Liver (tissue), 9 donors: ENCODE results near the gene SCG3. TPM values are rescaled to one million over a fixed set of nuclear protein-coding genes. Genes with fewer than 3 reads are reported as not detected.

Source experiments
- DNase-seq: peaks from one replicate; pipeline ENCODE4 v3.0.0-alpha.2; 2017; ENCODE audit warnings: low spot score
- H3K27ac ChIP-seq, 2 donors: one replicate each; pipeline ENCODE4 v1.7.0; 2013; ENCODE audit warnings: inconsistent platforms in 2 of 2, low read length in 2 of 2, control low read depth in 1 of 2, low read depth in 1 of 2, mild to moderate bottlenecking in 1 of 2
- H3K27me3 ChIP-seq, 4 donors: one replicate each; pipeline versions ENCODE4 v1.6.1 to v1.7.0; 2013; ENCODE audit warnings: low read length in 3 of 4, inconsistent platforms in 1 of 4, mild to moderate bottlenecking in 1 of 4, moderate library complexity in 1 of 4; ENCODE audit not compliant: control insufficient read depth in 4 of 4, insufficient read depth in 4 of 4
- H3K36me3 ChIP-seq, 4 donors: one replicate each; pipeline versions ENCODE4 v1.6.1 to v1.7.0; 2013; ENCODE audit warnings: low read length in 3 of 4, mild to moderate bottlenecking in 3 of 4, low read depth in 1 of 4, moderate library complexity in 1 of 4; ENCODE audit not compliant: control insufficient read depth in 4 of 4, insufficient read depth in 3 of 4
- H3K4me1 ChIP-seq, 4 donors: one replicate each; pipeline versions ENCODE4 v1.6.1 to v1.7.0; 2013; ENCODE audit warnings: low read length in 3 of 4, mild to moderate bottlenecking in 3 of 4, moderate library complexity in 1 of 4; ENCODE audit not compliant: control insufficient read depth in 4 of 4, insufficient read depth in 4 of 4
- H3K4me3 ChIP-seq, 3 donors: one replicate each; pipeline versions ENCODE4 v1.6.1 to v1.7.0; 2013; ENCODE audit warnings: low read length in 3 of 3, control low read depth in 1 of 3, low read depth in 1 of 3, mild to moderate bottlenecking in 1 of 3
- H3K9ac ChIP-seq, 2 donors: one replicate each; pipeline ENCODE4 v1.7.0; 2013; ENCODE audit warnings: low read length in 2 of 2, mild to moderate bottlenecking in 2 of 2, moderate library complexity in 2 of 2, control low read depth in 1 of 2, low read depth in 1 of 2
- H3K9me3 ChIP-seq, 4 donors: one replicate each; pipeline versions ENCODE4 v1.6.1 to v1.7.0; 2013; ENCODE audit warnings: low read length in 3 of 4; ENCODE audit not compliant: control insufficient read depth in 4 of 4
- FOXA1 ChIP-seq: IDR thresholded peaks from 2 replicates; pipeline ENCODE4 v1.6.1; 2016; ENCODE audit warnings: antibody characterized with exemption
- FOXA2 ChIP-seq: IDR thresholded peaks from 2 replicates; pipeline ENCODE4 v1.6.1; 2016; ENCODE audit warnings: antibody characterized with exemption
- NR2F2 ChIP-seq: IDR thresholded peaks from 2 replicates; pipeline ENCODE4 v1.6.1; 2016; ENCODE audit warnings: antibody characterized with exemption
- YY1 ChIP-seq: IDR thresholded peaks from 2 replicates; pipeline ENCODE4 v1.6.1; 2016; ENCODE audit warnings: antibody characterized with exemption, mild to moderate bottlenecking
- whole genome bisulfite sequencing: extraction: QIAGEN DNeasy Blood & Tissue Kit; methylation state at CpG from one replicate; pipeline ENCODE4 v1.1.7; 2013; 5-methylcytosine and 5-hydroxymethylcytosine counted together
- polyA plus RNA-seq, 2 donors: library from polyadenylated mRNA; stranded (reverse) in 1 of 2; unstranded in 1 of 2; fragments of 200-250 nt in 1 of 2; fragments of >200 nt in 1 of 2; fragmentation: Nextera tagmentation in 1 of 2; extraction: Ambion mirVana in 1 of 2; gene quantifications; one replicate each; pipeline versions ENCODE4 v1.2.1 to v1.2.3, GENCODE V29; 2013 to 2015
- total RNA-seq, 2 donors: library from RNA; depleted of rRNA; stranded (reverse); fragments of >200 nt; gene quantifications; one replicate each; pipeline ENCODE4 v1.2.3, GENCODE V29; 2014
- TF ChIP-seq, protein P1 (sequence below): IDR thresholded peaks from 2 replicates; pipeline ENCODE4 v1.6.1; 2016; ENCODE audit warnings: antibody characterized with exemption, mild to moderate bottlenecking
- TF ChIP-seq, protein P2 (sequence below): IDR thresholded peaks from 2 replicates; pipeline ENCODE4 v1.6.1; 2016; ENCODE audit warnings: antibody characterized with exemption
- TF ChIP-seq, protein P3 (sequence below): IDR thresholded peaks from 2 replicates; pipeline ENCODE4 v1.6.1; 2016; ENCODE audit warnings: antibody characterized with exemption
- TF ChIP-seq, protein P4 (sequence below): fragments of 150-350 bp; IDR thresholded peaks from 2 replicates; pipeline ENCODE4 v1.5.1; 2017; ENCODE audit warnings: improper control_type of control experiment, low read depth, low read length; ENCODE audit not compliant: missing input control
- donor health status: healthy.
- donor health status: healthy.
- donor health status: healthy.
- donor health status: healthy.
- donor health status: healthy.

The SCG3 gene
- total RNA-seq (under 1 TPM; under 0.01 to 0.05 TPM), polyA plus RNA-seq (under 1 TPM in 1 of 2 donors, not detected in 1; 0.01 TPM)

DNA sequence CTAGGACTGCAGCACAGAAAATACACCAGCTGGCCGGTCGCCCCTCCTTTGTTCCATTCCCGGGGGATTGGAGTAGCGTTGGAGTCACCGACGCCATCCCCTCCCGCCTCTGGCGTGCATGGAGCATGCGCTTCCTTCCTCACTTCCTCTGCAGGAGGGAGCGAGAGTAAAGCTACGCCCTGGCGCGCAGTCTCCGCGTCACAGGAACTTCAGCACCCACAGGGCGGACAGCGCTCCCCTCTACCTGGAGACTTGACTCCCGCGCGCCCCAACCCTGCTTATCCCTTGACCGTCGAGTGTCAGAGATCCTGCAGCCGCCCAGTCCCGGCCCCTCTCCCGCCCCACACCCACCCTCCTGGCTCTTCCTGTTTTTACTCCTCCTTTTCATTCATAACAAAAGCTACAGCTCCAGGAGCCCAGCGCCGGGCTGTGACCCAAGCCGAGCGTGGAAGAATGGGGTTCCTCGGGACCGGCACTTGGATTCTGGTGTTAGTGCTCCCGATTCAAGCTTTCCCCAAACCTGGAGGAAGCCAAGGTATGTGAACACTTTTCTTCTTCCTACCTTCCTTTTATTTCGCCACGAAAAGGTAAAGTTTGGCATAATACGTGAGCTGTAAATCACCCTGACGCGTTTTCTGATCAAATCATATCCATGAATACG lies at the start of gene SCG3:
TSS of gene SCG3 (plus strand) at position 201 of the 661 bp plus-strand sequence. CDS start at position 454, 253 bp downstream.
- peaks cover 0 to 6% (median 3%) of the 10 kb centered on the region in 4 donors for H3K27me3 ChIP-seq
- TF ChIP-seq, protein P1, sequence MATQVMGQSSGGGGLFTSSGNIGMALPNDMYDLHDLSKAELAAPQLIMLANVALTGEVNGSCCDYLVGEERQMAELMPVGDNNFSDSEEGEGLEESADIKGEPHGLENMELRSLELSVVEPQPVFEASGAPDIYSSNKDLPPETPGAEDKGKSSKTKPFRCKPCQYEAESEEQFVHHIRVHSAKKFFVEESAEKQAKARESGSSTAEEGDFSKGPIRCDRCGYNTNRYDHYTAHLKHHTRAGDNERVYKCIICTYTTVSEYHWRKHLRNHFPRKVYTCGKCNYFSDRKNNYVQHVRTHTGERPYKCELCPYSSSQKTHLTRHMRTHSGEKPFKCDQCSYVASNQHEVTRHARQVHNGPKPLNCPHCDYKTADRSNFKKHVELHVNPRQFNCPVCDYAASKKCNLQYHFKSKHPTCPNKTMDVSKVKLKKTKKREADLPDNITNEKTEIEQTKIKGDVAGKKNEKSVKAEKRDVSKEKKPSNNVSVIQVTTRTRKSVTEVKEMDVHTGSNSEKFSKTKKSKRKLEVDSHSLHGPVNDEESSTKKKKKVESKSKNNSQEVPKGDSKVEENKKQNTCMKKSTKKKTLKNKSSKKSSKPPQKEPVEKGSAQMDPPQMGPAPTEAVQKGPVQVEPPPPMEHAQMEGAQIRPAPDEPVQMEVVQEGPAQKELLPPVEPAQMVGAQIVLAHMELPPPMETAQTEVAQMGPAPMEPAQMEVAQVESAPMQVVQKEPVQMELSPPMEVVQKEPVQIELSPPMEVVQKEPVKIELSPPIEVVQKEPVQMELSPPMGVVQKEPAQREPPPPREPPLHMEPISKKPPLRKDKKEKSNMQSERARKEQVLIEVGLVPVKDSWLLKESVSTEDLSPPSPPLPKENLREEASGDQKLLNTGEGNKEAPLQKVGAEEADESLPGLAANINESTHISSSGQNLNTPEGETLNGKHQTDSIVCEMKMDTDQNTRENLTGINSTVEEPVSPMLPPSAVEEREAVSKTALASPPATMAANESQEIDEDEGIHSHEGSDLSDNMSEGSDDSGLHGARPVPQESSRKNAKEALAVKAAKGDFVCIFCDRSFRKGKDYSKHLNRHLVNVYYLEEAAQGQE: peak; percentile 100
- TF ChIP-seq, protein P2, sequence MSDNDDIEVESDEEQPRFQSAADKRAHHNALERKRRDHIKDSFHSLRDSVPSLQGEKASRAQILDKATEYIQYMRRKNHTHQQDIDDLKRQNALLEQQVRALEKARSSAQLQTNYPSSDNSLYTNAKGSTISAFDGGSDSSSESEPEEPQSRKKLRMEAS: no peak
- H3K9me3 ChIP-seq: peaks cover 0 to 1% (median 0%) of the 10 kb centered on the region in 4 donors
- no peaks in the 10 kb centered on the region for H3K36me3 ChIP-seq
- H3K4me1 ChIP-seq: peaks cover 0 to 5% (median 0%) of the 10 kb centered on the region in 4 donors
- peak; percentile 79 for DNase-seq
- H3K9ac ChIP-seq: no peak within 1 kb of the TSS
- 8% methylated on average over 38 of the region's 38 CpGs for WGBS
- no peak within 1 kb of the TSS for H3K27ac ChIP-seq
- no peak within 1 kb of the TSS for H3K4me3 ChIP-seq

DNA sequence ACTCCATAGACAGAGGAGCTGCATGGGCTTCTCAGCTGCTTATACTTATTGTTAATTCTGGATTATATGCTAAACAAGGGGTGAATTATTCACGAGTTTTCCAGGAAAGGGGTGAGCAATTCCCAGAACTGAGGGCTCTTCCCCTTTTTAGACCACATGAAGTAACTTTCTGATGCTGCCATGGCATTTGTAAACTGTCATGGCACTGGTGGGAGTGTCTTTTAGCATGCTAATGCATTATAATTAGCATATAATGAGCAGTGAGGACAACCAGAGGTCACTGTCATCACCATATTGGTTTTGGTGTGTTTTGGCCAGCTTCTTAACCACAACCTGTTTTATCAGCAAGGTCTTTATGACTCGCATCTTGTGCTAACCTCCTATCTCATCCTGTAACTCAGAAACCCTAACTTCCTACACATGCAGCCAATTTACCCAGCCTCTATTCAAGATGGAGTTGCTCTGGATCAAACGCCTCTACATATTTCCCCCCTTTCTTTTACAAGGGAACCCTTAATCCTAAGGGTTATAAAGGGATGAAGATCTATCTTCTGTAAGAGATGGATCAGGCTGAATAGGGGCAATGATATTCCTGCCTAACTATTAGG lies 46.6 kb upstream of the SCG3 start:
- no peaks in the 10 kb centered on the region for H3K36me3 ChIP-seq
- no peak for TF ChIP-seq FOXA1
- TF ChIP-seq FOXA2: no peak
- TF ChIP-seq NR2F2: no peak
- TF ChIP-seq YY1: no peak
- TF ChIP-seq, protein P3, sequence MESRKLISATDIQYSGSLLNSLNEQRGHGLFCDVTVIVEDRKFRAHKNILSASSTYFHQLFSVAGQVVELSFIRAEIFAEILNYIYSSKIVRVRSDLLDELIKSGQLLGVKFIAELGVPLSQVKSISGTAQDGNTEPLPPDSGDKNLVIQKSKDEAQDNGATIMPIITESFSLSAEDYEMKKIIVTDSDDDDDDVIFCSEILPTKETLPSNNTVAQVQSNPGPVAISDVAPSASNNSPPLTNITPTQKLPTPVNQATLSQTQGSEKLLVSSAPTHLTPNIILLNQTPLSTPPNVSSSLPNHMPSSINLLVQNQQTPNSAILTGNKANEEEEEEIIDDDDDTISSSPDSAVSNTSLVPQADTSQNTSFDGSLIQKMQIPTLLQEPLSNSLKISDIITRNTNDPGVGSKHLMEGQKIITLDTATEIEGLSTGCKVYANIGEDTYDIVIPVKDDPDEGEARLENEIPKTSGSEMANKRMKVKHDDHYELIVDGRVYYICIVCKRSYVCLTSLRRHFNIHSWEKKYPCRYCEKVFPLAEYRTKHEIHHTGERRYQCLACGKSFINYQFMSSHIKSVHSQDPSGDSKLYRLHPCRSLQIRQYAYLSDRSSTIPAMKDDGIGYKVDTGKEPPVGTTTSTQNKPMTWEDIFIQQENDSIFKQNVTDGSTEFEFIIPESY: no peak
- TF ChIP-seq, protein P4, sequence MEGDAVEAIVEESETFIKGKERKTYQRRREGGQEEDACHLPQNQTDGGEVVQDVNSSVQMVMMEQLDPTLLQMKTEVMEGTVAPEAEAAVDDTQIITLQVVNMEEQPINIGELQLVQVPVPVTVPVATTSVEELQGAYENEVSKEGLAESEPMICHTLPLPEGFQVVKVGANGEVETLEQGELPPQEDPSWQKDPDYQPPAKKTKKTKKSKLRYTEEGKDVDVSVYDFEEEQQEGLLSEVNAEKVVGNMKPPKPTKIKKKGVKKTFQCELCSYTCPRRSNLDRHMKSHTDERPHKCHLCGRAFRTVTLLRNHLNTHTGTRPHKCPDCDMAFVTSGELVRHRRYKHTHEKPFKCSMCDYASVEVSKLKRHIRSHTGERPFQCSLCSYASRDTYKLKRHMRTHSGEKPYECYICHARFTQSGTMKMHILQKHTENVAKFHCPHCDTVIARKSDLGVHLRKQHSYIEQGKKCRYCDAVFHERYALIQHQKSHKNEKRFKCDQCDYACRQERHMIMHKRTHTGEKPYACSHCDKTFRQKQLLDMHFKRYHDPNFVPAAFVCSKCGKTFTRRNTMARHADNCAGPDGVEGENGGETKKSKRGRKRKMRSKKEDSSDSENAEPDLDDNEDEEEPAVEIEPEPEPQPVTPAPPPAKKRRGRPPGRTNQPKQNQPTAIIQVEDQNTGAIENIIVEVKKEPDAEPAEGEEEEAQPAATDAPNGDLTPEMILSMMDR: no peak
- TF ChIP-seq, protein P2: no peak
- no peak overlapping the region for H3K27ac ChIP-seq
- H3K9ac ChIP-seq: no peak overlapping the region
- WGBS: 70% methylated on average over 3 of the region's 3 CpGs
- no peaks in the 10 kb centered on the region for H3K4me1 ChIP-seq
- H3K9me3 ChIP-seq: no peaks in the 10 kb centered on the region
- no peaks in the 10 kb centered on the region for H3K27me3 ChIP-seq
- DNase-seq: no peak
- H3K4me3 ChIP-seq: no peak overlapping the region
